Measurements from ENCODE around the gene DEFB113.
"Not testable (repeated sequence)": the region's sequence is repeated elsewhere in the genome, so short reads cannot be mapped to it uniquely, and the experiment has no call there.

Gene DEFB113

DNA sequence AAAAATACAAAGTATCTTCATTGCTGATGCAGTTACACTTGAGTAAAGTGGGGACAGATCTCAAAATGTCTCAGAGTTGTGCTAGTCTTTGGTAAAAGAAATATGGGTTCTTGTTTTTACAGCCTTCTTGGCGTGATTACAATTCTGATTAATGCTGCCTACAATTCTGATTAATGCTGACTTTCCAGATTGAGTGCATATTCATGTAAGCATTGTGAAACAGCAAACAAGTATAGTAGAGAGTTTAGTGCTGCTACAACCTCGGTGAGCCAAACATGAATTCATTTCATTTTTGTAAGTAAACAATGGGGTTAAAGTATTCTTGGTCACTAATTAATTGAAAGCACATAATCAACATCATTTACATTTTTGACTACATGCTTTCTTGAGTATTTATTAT is at the start of gene DEFB113:
DEFB113 (minus strand) TSS at position 21 of the 400 bp plus-strand sequence; CDS start at position 21, 0 bp downstream.
- DNase-seq = no peak

GRCh38 chr6:50007819-50008218 is 38.4 kb upstream of the DEFB113 start:
- DNase-seq = no peak

DNA sequence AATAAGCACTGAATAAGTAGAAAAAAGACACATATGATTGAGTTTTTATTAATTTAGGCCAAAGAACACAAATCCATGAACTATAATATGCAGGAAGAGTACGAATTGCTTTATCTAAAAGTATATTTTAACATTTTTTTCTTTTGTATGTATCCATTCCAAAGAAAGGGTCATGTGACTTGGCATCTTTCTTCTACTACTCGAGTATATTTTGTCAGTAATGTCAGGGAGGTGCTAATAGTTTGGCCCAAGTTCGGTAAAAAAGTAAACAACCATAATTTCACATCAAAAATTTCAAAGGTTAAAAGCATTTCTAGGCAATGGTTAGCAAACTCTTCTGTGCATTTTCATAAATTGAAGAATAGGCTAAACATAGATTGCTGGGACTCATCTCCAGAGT is 33.7 kb upstream of the DEFB113 start:
- DNase-seq = no peak

- no peak for DNase-seq
Measured at GRCh38 chr6:49995278-49995677, 25.9 kb upstream of the DEFB113 start.

DNA sequence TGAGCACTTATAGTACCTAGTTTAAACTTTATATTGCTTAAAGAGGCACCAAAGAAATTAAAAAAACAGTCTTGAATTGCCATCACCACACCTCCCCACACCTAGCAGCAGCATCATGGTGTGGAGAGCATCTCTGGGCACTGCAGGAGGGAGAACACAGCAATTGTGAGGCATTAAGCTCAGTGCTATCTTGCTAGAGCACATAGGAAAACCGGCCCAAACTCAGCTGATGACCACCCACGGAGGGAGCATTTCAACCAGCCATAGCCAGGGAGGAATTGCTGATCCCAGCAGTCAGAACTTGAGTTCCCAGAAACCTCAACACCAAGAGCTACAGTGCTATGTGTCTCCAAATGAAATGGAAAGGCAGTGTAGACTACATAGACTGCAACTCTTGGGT is 19.5 kb upstream of the DEFB113 start:
- DNase-seq = no peak

DNA sequence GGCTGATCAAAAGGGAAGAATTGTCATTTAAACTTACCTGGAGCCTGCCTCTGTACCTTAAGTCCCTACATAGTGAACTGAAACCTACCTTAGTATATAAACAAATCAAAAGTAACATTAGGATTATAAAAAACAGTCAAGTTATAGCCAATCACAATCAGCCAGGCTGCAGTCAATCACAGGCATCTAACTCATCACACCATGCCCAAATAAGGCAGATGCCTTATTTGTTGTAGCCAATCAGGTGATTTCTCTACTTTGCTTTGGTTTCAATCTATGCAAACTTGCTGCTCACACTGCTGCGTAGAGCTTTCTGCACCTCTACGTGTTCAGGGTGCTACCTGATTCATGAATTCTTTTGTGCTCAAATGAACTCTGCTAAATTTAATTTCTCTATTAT is 18.3 kb upstream of the DEFB113 start:
- no peak for DNase-seq

GRCh38 chr6:49986551-49986950 is 17.1 kb upstream of the DEFB113 start:
- no peak for DNase-seq

DNA sequence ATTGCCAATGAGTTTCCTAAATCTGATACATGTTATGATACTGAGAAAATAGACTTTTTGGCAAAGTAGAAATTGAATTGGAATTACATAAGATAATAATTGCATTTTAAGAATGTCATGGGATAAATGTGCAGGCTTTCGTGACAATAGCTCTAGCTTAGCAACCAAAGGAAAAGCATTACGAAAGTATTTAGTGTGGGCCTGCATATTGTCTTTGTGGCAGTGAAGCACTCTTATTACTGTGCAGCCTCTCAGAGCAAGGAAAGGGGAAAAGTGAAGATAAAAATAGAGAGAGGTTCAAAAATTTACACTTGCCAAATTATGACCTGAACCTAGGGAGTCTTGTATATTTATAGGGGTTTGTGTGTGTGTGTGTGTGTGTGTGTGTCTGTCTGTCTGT is 12.6 kb upstream of the DEFB113 start:
- DNase-seq = no peak

DNA sequence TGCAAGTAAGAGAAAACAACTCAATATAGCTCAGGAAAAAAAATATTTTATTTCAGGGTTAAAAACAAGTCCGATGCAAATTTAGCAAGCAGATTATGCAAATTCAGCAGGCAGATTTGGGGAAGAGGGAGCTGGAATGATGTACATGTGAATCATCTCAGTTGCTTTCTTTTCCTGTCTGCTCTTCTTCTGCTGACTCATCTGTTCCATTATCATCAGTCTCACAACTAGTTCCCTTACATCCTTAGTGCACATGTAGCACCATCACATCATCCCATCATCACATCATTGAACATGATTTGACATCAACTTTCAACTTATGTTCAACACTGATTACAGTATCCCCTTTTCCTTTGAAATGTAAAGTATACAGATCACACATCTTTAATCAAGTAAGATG is 11.5 kb upstream of the DEFB113 start:
- no peak for DNase-seq

DNA sequence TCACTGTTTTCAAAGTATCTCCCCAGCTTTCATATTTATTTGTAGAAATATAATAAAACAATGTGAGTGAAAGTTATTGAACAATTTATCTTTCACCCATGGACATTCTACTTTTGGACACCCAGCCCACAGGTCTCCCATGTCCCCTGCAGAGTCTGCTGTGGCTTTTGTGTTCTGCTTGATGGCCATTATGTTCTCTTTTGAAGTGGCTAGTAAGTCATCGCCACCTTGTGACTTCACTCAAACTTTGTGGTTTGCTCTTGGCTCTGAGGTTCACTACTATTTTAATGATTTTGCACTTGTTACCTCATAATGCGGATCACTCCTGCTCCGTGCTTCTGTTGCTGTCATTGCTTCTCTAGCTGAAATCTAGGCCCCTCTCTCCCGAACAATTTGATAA is 10.2 kb upstream of the DEFB113 start:
- no peak for DNase-seq

DNA sequence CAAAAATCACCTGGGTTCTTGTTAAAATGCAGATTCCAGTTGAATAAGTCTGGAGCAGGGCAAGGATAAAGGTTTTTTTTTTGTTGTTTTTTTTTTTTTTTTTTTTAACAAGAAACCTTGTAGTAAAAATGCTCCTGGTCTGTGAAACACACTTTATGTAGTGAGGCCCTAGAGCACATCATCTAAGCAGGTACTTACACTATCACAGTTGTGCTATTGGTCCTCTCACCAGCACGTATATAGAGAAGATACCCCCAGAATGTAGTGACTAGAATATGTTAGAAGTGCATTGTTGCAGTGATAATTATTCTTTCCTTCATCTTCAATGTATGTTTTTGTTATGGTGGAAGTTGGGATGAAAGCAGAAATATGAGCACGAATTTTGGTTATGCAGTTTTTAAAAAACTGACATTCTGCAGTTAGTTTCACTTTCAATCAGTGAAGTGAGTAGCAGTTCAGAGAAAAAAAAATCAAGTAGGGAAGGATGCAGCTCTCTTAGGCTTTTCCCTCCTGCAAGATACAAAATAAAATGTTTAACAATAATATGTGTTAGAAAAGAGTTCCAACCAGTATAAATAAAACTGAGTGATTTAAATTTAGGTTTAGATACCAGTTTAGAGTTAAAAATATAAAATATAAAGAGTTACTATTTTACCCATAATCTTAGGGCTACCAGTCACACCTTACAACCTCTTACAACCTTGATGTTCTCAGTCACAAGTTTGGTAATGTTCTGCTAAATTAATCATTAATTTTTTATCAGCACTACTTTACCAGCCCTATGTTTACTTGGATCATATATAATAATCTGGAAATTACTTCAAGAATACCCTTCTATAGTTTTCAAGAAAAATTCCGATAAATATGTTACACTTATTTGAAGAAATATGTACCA is 9.2 kb upstream of the DEFB113 start:
- no peak for DNase-seq

- no peak for DNase-seq
Measured at GRCh38 chr6:49966823-49967222, 2.6 kb downstream of the DEFB113 start.

DNA sequence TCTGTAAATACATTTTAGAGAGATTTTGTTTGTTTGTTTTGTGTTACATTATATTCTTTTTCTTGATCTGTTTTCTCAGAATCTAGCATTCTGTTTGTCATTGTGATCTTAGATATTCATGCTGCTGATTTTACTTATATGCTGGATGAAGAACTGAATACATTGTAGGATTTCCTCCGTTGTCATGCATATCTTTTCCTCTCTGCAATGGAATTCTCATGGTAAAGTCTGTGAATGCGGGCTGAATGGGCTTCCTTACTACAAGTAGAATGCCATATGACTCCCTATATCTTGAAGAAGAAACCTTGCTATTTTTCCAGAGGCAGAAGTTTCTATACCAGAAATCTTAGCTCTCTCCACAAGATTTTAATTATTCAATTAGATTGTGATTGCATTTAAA is 3.1 kb downstream of the DEFB113 start:
- DNase-seq = no peak

DNA sequence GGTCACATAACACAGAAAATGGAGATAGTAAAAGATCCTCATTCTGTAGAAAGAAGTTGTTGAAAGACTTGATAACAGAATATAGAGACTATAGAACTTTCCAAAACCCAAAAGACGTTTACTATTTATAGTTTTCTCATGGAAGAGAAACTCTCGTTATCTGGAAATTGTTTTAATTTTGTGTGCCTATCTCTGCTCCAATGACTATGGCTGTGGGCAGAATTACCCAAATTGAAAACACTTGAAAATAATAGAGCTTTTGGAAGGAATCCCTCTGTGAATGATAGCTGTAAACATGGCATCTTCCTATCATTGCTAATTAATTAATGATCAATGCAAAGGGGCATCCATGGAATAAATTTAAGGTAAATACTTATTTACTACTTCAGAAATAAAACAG is 5.4 kb downstream of the DEFB113 start, which contains the start of gene DEFB114:
DEFB114 (minus strand) TSS at position 101 of the 400 bp plus-strand sequence; CDS start at position 42, 59 bp downstream.
- no peak for DNase-seq

DNA sequence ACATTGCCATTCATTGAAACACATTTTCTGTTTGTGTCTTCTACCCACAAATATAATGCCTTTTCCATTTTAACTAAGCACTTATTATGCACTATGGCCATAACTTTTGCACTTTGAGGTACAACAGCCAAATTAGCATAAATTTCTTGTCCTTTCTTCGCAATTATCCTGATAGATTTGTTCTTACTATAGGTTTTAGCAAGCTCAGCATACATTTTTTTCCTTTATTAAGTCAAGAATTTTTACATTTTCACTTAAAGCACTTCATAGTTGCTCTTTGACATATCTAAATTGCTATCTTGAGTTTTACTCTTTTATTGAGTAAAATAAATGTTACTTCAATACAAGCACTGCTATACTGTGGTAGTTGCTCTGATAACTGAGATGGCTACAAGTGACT is 11.2 kb downstream of the DEFB113 start:
- DNase-seq = no peak

DNA sequence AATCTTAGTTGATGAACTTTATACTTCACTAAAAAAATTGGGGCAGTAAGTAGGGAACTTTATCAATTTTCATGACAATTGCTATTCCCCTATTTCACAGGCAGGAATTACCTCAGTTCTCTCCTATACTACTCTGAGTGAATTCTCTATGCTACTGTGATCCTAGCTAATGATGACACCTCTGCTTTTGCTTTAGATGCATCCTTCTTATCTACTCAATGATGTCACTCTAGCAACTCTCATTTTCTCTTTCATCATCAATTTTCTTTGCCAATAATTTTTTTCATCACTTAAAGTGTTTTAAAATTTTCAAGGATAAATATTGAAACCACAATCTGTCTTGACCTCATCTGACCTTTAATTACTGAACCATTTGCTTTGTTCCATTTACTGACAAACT is 13.6 kb downstream of the DEFB113 start:
- DNase-seq = no peak

- no peak for DNase-seq
Measured at GRCh38 chr6:49951926-49952325, 17.5 kb downstream of the DEFB113 start.

DNA sequence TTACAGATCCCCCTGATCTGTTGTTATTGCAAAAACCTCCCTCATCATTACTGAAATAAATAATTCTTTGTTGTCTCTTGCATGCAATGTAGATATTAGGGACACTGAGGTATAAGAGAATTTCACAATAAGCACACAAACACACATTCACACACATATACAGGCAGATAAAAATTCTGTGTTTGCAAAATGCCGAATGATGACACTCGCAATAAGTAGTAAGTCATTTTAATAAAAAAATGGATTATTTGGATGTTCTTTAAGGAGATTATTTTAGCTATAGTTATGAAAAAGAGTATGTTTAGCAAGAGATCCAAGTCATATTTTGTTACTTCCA is 19.0 kb downstream of the DEFB113 start:
- DNase-seq = no peak

GRCh38 chr6:49949062-49949461 is 20.4 kb downstream of the DEFB113 start:
- no peak for DNase-seq

- DNase-seq = no peak
Measured at GRCh38 chr6:49946835-49947234, 22.6 kb downstream of the DEFB113 start.

DNA sequence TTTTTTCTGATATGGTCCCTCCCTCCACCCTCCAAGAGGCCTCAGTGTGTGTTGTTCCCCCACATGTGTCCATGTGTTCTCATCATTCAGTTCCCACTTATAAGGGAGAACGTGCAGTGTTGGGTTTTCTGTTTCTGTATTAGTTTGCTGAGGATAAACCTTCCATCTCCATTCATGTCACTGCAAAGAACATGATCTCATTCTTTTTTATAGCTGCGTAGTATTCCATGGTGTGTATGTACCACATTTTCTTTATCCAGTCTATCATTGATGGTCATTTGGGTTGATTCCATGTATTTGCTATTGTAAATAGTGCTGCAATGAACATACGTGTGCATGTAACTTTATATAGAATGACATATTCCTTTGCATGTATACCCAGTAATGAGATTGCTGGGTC is 25.4 kb downstream of the DEFB113 start:
- not testable (repeated sequence) for DNase-seq

DNA sequence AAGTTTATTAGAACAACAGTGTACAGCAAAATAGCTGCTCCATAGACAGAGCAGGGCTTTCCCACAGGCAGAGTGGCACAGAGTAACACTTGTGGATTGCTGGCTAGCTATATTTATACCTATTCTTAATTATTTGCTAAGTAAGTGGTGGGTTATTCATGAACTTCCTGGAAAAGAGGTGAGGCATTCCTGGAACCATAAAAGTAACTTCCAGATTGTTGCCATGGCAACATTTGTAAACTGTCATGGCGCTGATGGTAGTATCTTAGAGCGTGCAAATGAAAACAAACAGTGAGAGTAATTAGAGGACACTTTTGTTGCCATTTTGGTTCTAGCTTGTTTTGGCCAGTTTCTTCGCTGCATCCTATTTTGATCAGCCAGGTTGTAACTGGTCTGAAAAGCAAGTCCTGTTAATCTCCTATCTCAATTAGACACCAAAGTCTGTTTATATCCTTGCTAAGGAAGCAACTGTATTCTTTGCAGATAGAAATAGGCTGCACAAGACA is 29.4 kb downstream of the DEFB113 start:
- no peak for DNase-seq

GRCh38 chr6:49937811-49938210 is 31.6 kb downstream of the DEFB113 start:
- no peak for DNase-seq

- DNase-seq = no peak
Measured at GRCh38 chr6:49937017-49937416, 32.4 kb downstream of the DEFB113 start.

- DNase-seq = no peak
Measured at GRCh38 chr6:49935387-49935786, 34.0 kb downstream of the DEFB113 start.
